Right lobe of liver (tissue), 4 donors: Measurements from ENCODE around the gene PPP1R9A.

ENCODE experiments used
- POLR2A ChIP-seq: fragments of 450-650 bp; IDR thresholded peaks from one replicate; pipeline ENCODE4 v1.6.1; 2017; ENCODE audit warnings: antibody characterized with exemption, mild to moderate bottlenecking
- TF ChIP-seq, protein P1 (sequence below), 4 donors: fragments of 200-600 bp in 3 of 4; fragments of 450-650 bp in 1 of 4; IDR thresholded peaks; one replicate each; pipeline versions ENCODE4 v1.5.1 to v1.8.0; 2016 to 2022; ENCODE audit warnings: antibody characterized with exemption in 4 of 4, mild to moderate bottlenecking in 2 of 4
- donor health status: DM: no; HTN: no; CAD: no.
- donor health status: DM: no; HTN: no; CAD: no.
- donor health status: DM: no; HTN: yes; CAD: no.

DNA sequence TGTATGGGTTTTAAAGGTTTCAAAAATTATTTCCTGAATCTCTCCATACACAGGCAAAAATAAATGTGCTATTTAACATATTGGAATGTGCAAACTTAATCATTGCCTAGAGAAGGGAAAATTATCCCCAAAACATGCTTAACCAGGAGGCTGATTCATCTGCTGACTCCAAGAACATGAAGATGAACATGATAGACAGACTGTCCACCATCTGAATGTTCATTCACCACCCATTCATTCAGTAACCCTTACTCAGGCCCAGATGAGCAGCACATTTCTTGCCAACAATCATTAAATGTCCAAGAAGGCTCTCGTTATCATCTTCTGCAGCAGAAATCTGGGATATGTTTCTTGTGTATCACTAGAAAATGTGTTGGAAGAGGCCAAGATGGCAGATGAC is 110.6 kb downstream of the PPP1R9A start:
- TF ChIP-seq, protein P1, sequence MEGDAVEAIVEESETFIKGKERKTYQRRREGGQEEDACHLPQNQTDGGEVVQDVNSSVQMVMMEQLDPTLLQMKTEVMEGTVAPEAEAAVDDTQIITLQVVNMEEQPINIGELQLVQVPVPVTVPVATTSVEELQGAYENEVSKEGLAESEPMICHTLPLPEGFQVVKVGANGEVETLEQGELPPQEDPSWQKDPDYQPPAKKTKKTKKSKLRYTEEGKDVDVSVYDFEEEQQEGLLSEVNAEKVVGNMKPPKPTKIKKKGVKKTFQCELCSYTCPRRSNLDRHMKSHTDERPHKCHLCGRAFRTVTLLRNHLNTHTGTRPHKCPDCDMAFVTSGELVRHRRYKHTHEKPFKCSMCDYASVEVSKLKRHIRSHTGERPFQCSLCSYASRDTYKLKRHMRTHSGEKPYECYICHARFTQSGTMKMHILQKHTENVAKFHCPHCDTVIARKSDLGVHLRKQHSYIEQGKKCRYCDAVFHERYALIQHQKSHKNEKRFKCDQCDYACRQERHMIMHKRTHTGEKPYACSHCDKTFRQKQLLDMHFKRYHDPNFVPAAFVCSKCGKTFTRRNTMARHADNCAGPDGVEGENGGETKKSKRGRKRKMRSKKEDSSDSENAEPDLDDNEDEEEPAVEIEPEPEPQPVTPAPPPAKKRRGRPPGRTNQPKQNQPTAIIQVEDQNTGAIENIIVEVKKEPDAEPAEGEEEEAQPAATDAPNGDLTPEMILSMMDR (IDR thresholded peaks at IDR 0.05), result no peak
- TF ChIP-seq POLR2A, result no peak
